ENCODE results near the gene PLXNA4. TPM values are rescaled to one million over a fixed set of nuclear protein-coding genes. Genes with fewer than 3 reads are reported as not detected.

Gene PLXNA4
- total RNA-seq, 1 experiment from 2014 or later = 1.0 TPM

- peaks cover 6% of the 10 kb centered on the region; the same call in 1 of the 2 replicates for H3K4me1 ChIP-seq (replicated peaks; ENCODE audit: insufficient read depth)
- H3F3A ChIP-seq (ENCODE audit: insufficient read depth, low read depth) = peaks cover 19% of the 10 kb centered on the region; the same call in 1 of the 2 replicates
- H2AFZ ChIP-seq = no peak overlapping the region
- no peak overlapping the region for H3K4me2 ChIP-seq
- H3K79me2 ChIP-seq (ENCODE audit: low read depth) = no peaks in the 10 kb centered on the region
- H3K27ac ChIP-seq = no peak overlapping the region
- no peaks in the 10 kb centered on the region for H3K36me3 ChIP-seq (ENCODE audit: low read depth)
- CTCF ChIA-PET = no interaction called here
- H3K27me3 ChIP-seq (ENCODE audit: insufficient read depth, low read depth) = no peaks in the 10 kb centered on the region
- H3K9me2 ChIP-seq (ENCODE audit: insufficient read depth) = no peaks in the 10 kb centered on the region
- no peaks in the 10 kb centered on the region for H4K20me1 ChIP-seq (ENCODE audit: insufficient read depth)
- no peak for DNase-seq
- intact Hi-C loops (cut with micrococcal nuclease; ENCODE audit: unreplicated experiment) = no loop called here
- no peak for TF ChIP-seq CTCF (conservative IDR thresholded peaks at IDR 0.05)
- H3K4me3 ChIP-seq = no peak overlapping the region
- POLR2A ChIA-PET (ENCODE audit: unreplicated experiment) = no interaction called here
- no TSS peak for BruUV-seq (replicated peaks)
- no peaks in the 10 kb centered on the region for H3K9me3 ChIP-seq (ENCODE audit: insufficient read depth, low read depth)
These were observed 500.8 kb downstream of the PLXNA4 start for GRCh38 chr7:132075515-132075914.

DNA sequence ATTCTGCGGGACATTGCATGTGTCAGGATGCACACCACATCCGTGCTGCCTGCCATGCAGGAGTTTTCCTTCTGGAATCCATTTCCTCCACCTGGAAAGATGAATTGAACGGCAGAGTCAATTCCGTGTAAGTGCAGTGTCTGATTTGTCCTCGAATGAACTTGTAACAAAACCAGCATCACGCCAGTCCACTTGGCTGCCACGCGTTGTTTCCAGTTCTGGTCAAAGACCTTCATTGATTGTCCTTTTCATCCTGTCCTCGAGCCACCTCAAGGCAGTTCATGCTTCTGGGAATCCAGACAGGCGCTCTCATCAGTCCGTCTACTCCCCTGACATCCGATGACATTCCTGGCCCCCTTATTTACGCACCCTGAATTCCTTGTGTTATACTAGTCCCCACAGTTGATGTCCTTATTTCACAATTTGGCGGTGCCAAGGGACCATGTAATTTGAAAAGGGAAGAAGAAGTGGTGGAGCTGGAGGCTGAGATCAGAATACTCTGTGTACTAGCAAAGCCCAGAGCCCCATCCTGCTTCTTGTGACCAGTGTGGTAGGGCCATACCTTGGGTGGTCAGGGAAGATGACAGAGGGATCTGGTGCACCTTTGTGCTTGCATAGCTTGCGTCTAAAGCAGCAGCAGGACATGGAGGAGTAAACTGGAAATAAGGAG lies 502.2 kb downstream of the PLXNA4 start:
- H3K4me1 ChIP-seq (replicated peaks; ENCODE audit: insufficient read depth) = peaks cover 6% of the 10 kb centered on the region; the same call in 1 of the 2 replicates
- H3K79me2 ChIP-seq (ENCODE audit: low read depth) = no peaks in the 10 kb centered on the region
- no peak overlapping the region for H3K4me3 ChIP-seq
- H3K27ac ChIP-seq = no peak overlapping the region
- no peak overlapping the region for H3K4me2 ChIP-seq
- POLR2A ChIA-PET (ENCODE audit: unreplicated experiment) = no interaction called here
- H3K27me3 ChIP-seq (ENCODE audit: insufficient read depth, low read depth) = no peaks in the 10 kb centered on the region
- BruUV-seq (replicated peaks) = no TSS peak
- no peaks in the 10 kb centered on the region for H4K20me1 ChIP-seq (ENCODE audit: insufficient read depth)
- TF ChIP-seq CTCF (conservative IDR thresholded peaks at IDR 0.05) (no peak), EZH2 (IDR thresholded peaks at IDR 0.05; ENCODE audit: low read depth) (no peak)
- DNase-seq = no peak
- CTCF ChIA-PET = no interaction called here
- H3K9me3 ChIP-seq (ENCODE audit: insufficient read depth, low read depth) = no peaks in the 10 kb centered on the region
- no peaks in the 10 kb centered on the region for H3K9me2 ChIP-seq (ENCODE audit: insufficient read depth)
- no peak overlapping the region for H2AFZ ChIP-seq
- H3F3A ChIP-seq (ENCODE audit: insufficient read depth, low read depth) = peaks cover 19% of the 10 kb centered on the region; the same call in 1 of the 2 replicates
- H3K36me3 ChIP-seq (ENCODE audit: low read depth) = no peaks in the 10 kb centered on the region
- intact Hi-C loops (cut with micrococcal nuclease; ENCODE audit: unreplicated experiment) = no loop called here

All from PC-9 (cell line).